Heart right ventricle (tissue), 16 donors: Measurements from ENCODE around the gene KHNYN. TPM values are rescaled to one million over a fixed set of nuclear protein-coding genes. Genes with fewer than 3 reads are reported as not detected.

Source experiments
- ATAC-seq, 8 donors: fragments of 200-7000 bp; cut with Tn5 transposase; one replicate each; pipeline ENCODE4 v1.9.1; 2020; ENCODE audit warnings: mild to moderate bottlenecking in 8 of 8, moderate library complexity in 8 of 8, moderate number of reproducible peaks in 1 of 8
- DNase-seq, 2 donors: peaks; one replicate each; pipeline ENCODE4 v3.0.0-alpha.2; 2020
- H3K27ac ChIP-seq, 10 donors: fragments of 200-600 bp; sonication (generic) in 2 of 10; one replicate each; pipeline versions ENCODE4 v1.5.0 to v1.8.0; 2020 to 2022; ENCODE audit warnings: mild to moderate bottlenecking in 3 of 10
- H3K27me3 ChIP-seq, 7 donors: fragments of 200-600 bp; one replicate each; pipeline ENCODE4 v1.8.0; 2021 to 2022; ENCODE audit warnings: mild to moderate bottlenecking in 2 of 7
- H3K36me3 ChIP-seq, 9 donors: fragments of 200-600 bp; sonication (generic) in 1 of 9; one replicate each; pipeline versions ENCODE4 v1.5.0 to v1.8.0; 2020 to 2022; ENCODE audit warnings: mild to moderate bottlenecking in 2 of 9
- H3K4me1 ChIP-seq, 9 donors: fragments of 200-600 bp; sonication (generic) in 1 of 9; one replicate each; pipeline versions ENCODE4 v1.5.0 to v1.8.0; 2020 to 2022; ENCODE audit warnings: mild to moderate bottlenecking in 4 of 9
- H3K4me3 ChIP-seq, 10 donors: fragments of 200-600 bp; sonication (generic) in 2 of 10; one replicate each; pipeline versions ENCODE4 v1.5.0 to v1.8.0; 2020 to 2022; ENCODE audit warnings: mild to moderate bottlenecking in 7 of 10, moderate library complexity in 2 of 10
- H3K9me3 ChIP-seq, 11 donors: fragments of 200-600 bp in 10 of 11; sonication (generic) in 2 of 11; one replicate each; pipeline versions ENCODE4 v1.5.0 to v1.8.0; 2013 to 2022; ENCODE audit warnings: mild to moderate bottlenecking in 2 of 11, control low read depth in 1 of 11, moderate library complexity in 1 of 11
- WGBS, 2 donors: extraction: QIAGEN DNeasy Blood & Tissue Kit; methylation state at CpG; one replicate each; pipeline ENCODE4 v1.1.7; 2013; ENCODE audit warnings: inconsistent platforms in 1 of 2; 5-methylcytosine and 5-hydroxymethylcytosine counted together
- intact Hi-C, 10 donors: fragments of 100-400 bp; cut with DNase I; formaldehyde crosslinking; loops; one replicate each; pipeline versions ENCODE4 v1.11.1 to v1.14.2; 2022
- polyA plus RNA-seq, 2 donors: library from polyadenylated mRNA; stranded (reverse); fragments of 200-250 nt; gene quantifications; one replicate each; pipeline ENCODE4 v1.2.3, GENCODE V29; 2013
- total RNA-seq, 10 donors: library from RNA; stranded (reverse); fragmentation: NEBNext Ultra II Directional in 3 of 10; extraction: Animal tissue kit (Norgen Biotek cat#: 25700) in 3 of 10; gene quantifications; one replicate each; pipeline versions ENCODE4 v1.2.1 to v1.2.4, GENCODE V29; 2021 to 2023
- TF ChIP-seq, protein P1 (sequence below), 9 donors: fragments of 200-600 bp; sonication (generic) in 2 of 9; IDR thresholded peaks; one replicate each; pipeline versions ENCODE4 v1.5.0 to v1.8.0; 2021 to 2022; ENCODE audit warnings: antibody characterized with exemption in 9 of 9, mild to moderate bottlenecking in 5 of 9, moderate library complexity in 1 of 9
- donor health status: Arrhythmogenic right ventricular cardiomyopathy.
- donor health status: ischemic (EF 13 %, LVEDD 7.1; RV severe dilation, severe dysfunction).
- donor health status: healthy with polysubstance abuse.
- donor health status: DM: no; HTN: yes; CAD: no.
- donor health status: DM: no; HTN: no; CAD: no.
- donor health status: ischemic (EF 25% LVEDD 6.9; RV normal size, moderate dysfunction).
- donor health status: ischemic (EF 25% LVEDD 5.7; RV mildly dilated, moderate dysfunction).
- donor health status: healthy.
- donor health status: DM: yes; HTN: yes; CAD: no.
- donor health status: Ischemic cardiomyopathy.
- donor health status: ischemic (EF 35%, LVEDD 5.7; RV mildly dilated, moderate dysfunction).
- donor health status: nonischemic (EF 11% LVEDD 7.7; RV severe dilation, severe dysfunction).
- donor health status: DM: yes; HTN: yes; CAD: no.
- donor health status: PGD.
- donor health status: ischemic (EF 29% LVEDD 5.4; RV normal size, mild dysfunction).
- donor health status: nonischemic (EF 23%, LVEDD 6.1; RV moderate dilation, normal function).

The KHNYN gene
- total and polyA plus RNA-seq, 12 donors: 14.0 to 30.1 (median 17.9) TPM

DNA sequence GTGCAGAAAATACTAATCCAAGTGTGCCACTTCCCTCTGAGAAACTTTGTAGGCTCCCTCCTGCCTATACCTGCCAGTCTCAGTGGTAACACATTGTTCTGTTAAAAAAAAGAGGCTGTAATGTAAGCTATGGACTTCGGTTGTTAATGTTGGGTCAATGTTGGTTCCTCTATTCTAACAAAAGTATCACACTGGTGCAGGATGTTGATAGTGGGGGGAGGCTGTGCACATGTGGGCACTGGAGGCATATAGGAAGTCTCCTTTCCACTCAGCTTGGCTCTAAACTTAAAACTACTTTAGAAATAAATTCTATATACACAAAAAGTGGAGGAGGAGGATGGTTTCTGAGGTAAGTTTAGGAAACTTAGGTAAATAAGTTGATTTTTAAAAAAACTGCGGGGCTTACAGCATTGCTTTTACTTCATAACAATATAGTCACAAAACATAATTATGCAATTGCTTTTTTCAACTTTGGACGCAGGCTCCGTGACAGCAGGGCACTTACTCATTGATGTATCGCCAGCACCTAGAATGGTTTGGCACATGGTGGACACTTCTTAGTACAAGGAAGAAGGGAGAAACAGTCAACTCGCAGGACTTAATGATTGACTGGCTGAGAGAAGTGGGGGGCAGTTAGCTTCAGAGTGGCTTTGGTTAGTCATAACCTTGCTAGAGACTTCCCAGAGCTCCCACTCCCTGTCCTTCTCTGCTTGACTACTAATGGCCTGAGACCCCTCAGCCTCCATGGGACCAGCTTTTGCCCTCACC, 38.9 kb upstream of the KHNYN start:
- 83 to 84% methylated on average over 6 of the region's 6 CpGs for WGBS, 2 donors
- H3K36me3 ChIP-seq: no peaks in the 10 kb centered on the region
- peaks cover 0 to 18% (median 7%) of the 10 kb centered on the region in 9 donors for H3K4me1 ChIP-seq
- intact Hi-C loops: no loop called here
- no peak for ATAC-seq
- H3K27me3 ChIP-seq: peaks cover 0 to 7% (median 0%) of the 10 kb centered on the region in 7 donors
- DNase-seq: no peak
- no peak overlapping the region for H3K4me3 ChIP-seq
- no peaks in the 10 kb centered on the region for H3K9me3 ChIP-seq
- TF ChIP-seq, protein P1, sequence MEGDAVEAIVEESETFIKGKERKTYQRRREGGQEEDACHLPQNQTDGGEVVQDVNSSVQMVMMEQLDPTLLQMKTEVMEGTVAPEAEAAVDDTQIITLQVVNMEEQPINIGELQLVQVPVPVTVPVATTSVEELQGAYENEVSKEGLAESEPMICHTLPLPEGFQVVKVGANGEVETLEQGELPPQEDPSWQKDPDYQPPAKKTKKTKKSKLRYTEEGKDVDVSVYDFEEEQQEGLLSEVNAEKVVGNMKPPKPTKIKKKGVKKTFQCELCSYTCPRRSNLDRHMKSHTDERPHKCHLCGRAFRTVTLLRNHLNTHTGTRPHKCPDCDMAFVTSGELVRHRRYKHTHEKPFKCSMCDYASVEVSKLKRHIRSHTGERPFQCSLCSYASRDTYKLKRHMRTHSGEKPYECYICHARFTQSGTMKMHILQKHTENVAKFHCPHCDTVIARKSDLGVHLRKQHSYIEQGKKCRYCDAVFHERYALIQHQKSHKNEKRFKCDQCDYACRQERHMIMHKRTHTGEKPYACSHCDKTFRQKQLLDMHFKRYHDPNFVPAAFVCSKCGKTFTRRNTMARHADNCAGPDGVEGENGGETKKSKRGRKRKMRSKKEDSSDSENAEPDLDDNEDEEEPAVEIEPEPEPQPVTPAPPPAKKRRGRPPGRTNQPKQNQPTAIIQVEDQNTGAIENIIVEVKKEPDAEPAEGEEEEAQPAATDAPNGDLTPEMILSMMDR (IDR thresholded peaks at IDR 0.05): no peak
- no peak overlapping the region for H3K27ac ChIP-seq

DNA sequence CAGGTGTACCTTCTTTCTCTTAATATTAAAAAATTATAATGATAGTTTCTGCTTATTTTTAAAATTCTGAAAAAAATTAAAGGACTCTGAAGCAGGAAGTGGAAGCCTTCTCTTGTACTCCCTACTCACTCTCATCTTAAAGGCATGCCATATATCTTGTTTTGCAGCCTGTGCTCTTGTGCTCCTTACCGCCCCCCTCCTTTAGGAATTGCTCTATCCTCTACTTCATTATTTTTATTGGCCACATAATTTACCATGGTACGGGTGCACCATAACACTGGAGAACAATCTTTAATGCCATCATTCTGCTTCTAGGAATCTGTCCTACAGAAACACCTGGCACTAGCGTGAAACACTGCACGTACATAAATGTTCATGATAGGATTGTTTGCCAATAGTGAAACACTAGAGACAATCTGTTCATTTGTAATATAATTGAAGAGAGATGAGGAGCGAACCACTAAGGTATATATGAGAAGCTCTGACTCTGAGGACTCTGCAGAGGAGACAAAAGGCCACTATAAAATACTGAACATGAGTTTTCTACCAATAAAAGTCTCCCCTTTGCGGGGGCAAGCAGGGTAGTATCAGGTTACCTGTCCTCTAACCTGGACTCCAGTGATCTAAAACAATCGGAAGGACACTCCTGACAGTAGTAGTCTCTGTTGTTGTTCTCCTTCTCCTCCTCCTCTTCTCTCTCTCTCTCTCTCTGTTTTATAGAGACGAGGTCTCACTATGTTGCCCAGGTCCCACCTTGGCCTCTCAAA, 37.2 kb upstream of the KHNYN start:
- TF ChIP-seq, protein P1 (IDR thresholded peaks at IDR 0.05): no peak
- Histone ChIP-seq H3K27me3 (peaks cover 0 to 6% (median 0%) of the 10 kb centered on the region in 7 donors), H3K4me1 (peaks cover 0 to 19% (median 8%) of the 10 kb centered on the region in 9 donors), H3K4me3 (no peak overlapping the region), H3K27ac (no peak overlapping the region), H3K36me3 (no peaks in the 10 kb centered on the region), H3K9me3 (no peaks in the 10 kb centered on the region)
- DNase-seq (no peak), ATAC-seq (no peak)
- intact Hi-C loops: no loop called here
- WGBS, 2 donors: 69 to 70% methylated on average over 8 of the region's 8 CpGs

DNA sequence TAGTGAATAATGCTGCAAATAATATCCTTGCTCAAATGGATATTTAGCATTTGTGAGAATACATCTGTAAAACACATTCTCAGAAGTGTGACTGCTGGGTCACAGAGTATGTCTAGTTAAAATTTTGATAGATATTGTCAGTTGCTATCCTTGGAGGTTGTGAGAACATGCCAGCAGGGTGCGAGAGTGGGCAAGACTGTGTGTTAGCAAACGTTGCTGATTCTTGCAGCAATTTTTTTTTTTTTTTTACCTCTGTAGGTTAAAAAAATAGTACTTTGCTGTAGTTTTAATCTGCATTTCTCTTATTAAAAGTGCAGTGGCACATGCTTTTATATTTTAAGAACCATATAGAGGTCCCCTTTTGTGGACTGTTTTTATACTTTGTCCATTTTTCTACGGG, 35.5 kb upstream of the KHNYN start:
- intact Hi-C loops: no loop called here

More for the DNA sequence above, 35.5 kb upstream of the KHNYN start:
- DNase-seq (no peak), ATAC-seq (no peak)
- 57 to 63% methylated on average over 3 of the region's 3 CpGs for WGBS, 2 donors
- Histone ChIP-seq H3K4me1 (peaks cover 3 to 23% (median 10%) of the 10 kb centered on the region in 9 donors), H3K27ac (no peak overlapping the region), H3K27me3 (peaks cover 0 to 6% (median 0%) of the 10 kb centered on the region in 7 donors), H3K36me3 (no peaks in the 10 kb centered on the region), H3K4me3 (no peak overlapping the region), H3K9me3 (no peaks in the 10 kb centered on the region)
- TF ChIP-seq, protein P1 (IDR thresholded peaks at IDR 0.05): no peak
